H9 (cell line): ENCODE results near the gene GNLY. TPM values are rescaled to one million over a fixed set of nuclear protein-coding genes. Genes with fewer than 3 reads are reported as not detected.

Source experiments
- DNase-seq: peaks from one replicate; pipeline ENCODE4 v3.0.0-alpha.2; 2017
- H2AFZ ChIP-seq: one replicate; pipeline ENCODE4 v1.6.1; 2013; ENCODE audit warnings: mild to moderate bottlenecking, low read length, control low read depth, moderate library complexity
- H2AK5ac ChIP-seq: 2 replicates; pipeline ENCODE4 v1.6.1; 2013; ENCODE audit warnings: low read length, control low read depth, mixed read lengths; ENCODE audit not compliant: insufficient read length
- H2BK120ac ChIP-seq: one replicate; pipeline ENCODE4 v1.6.1; 2013; ENCODE audit warnings: low read depth, mild to moderate bottlenecking, low read length, control low read depth, inconsistent platforms; ENCODE audit not compliant: poor library complexity, severe bottlenecking
- H2BK12ac ChIP-seq: 2 replicates; pipeline ENCODE4 v1.6.1; 2013; ENCODE audit warnings: low read length, control low read depth, mixed read lengths, low read depth; ENCODE audit not compliant: insufficient read length
- H2BK15ac ChIP-seq: 2 replicates; pipeline ENCODE4 v1.6.1; 2013; ENCODE audit warnings: low read depth, low read length, control low read depth
- H2BK20ac ChIP-seq: one replicate; pipeline ENCODE4 v1.6.1; 2013; ENCODE audit warnings: low read depth, mild to moderate bottlenecking, low read length, control low read depth, inconsistent platforms; ENCODE audit not compliant: poor library complexity, severe bottlenecking
- H2BK5ac ChIP-seq: 2 replicates; pipeline ENCODE4 v1.6.1; 2013; ENCODE audit warnings: low read length, control low read depth, mixed read lengths; ENCODE audit not compliant: insufficient read length
- H3K14ac ChIP-seq: 2 replicates; pipeline ENCODE4 v1.6.1; 2013; ENCODE audit warnings: low read length, control low read depth; ENCODE audit not compliant: insufficient read depth
- H3K18ac ChIP-seq: 2 replicates; pipeline ENCODE4 v1.6.1; 2013; ENCODE audit warnings: low read depth, mild to moderate bottlenecking, mixed read lengths, low read length, control low read depth; ENCODE audit not compliant: insufficient read length
- H3K23ac ChIP-seq: 2 replicates; pipeline ENCODE4 v1.6.1; 2013; ENCODE audit warnings: low read length, control low read depth, mixed read lengths, low read depth; ENCODE audit not compliant: insufficient read length
- H3K23me2 ChIP-seq: 2 replicates; pipeline ENCODE4 v1.6.1; 2013; ENCODE audit warnings: low read depth, mild to moderate bottlenecking, mixed read lengths, low read length, control low read depth; ENCODE audit not compliant: insufficient read length, poor library complexity, severe bottlenecking
- H3K27ac ChIP-seq: 2 replicates; pipeline ENCODE4 v1.5.1; 2013; ENCODE audit warnings: low read length, control low read depth, mixed read lengths, low read depth; ENCODE audit not compliant: insufficient read length
- H3K27me3 ChIP-seq: 2 replicates; pipeline ENCODE4 v1.6.1; 2013; ENCODE audit warnings: low read length, control low read depth, inconsistent platforms; ENCODE audit not compliant: insufficient read depth
- H3K4ac ChIP-seq: 2 replicates; pipeline ENCODE4 v1.6.1; 2013; ENCODE audit warnings: low read depth, mild to moderate bottlenecking, control low read depth, inconsistent platforms, low read length, moderate library complexity
- H3K4me1 ChIP-seq: 2 replicates; pipeline ENCODE4 v1.6.1; 2013; ENCODE audit warnings: low read length, control low read depth, inconsistent platforms; ENCODE audit not compliant: insufficient read depth
- H3K4me2 ChIP-seq: 2 replicates; pipeline ENCODE4 v1.6.1; 2013; ENCODE audit warnings: low read length, control low read depth, mixed read lengths; ENCODE audit not compliant: insufficient read length, insufficient read depth
- H3K56ac ChIP-seq: 2 replicates; pipeline ENCODE4 v1.6.1; 2013; ENCODE audit warnings: low read depth, mild to moderate bottlenecking, mixed read lengths, low read length, control low read depth; ENCODE audit not compliant: insufficient read length
- H3K79me1 ChIP-seq: 2 replicates; pipeline ENCODE4 v1.6.1; 2013; ENCODE audit warnings: low read depth, mild to moderate bottlenecking, moderate library complexity, low read length, control low read depth, inconsistent platforms; ENCODE audit not compliant: insufficient read depth, poor library complexity, severe bottlenecking
- H3K79me2 ChIP-seq: 2 replicates; pipeline ENCODE4 v1.6.1; 2013; ENCODE audit warnings: low read length, control low read depth, inconsistent platforms; ENCODE audit not compliant: insufficient read depth
- H3K9ac ChIP-seq: 2 replicates; pipeline ENCODE4 v1.6.1; 2013; ENCODE audit warnings: low read length, control low read depth, mixed read lengths; ENCODE audit not compliant: insufficient read length; ENCODE audit errors: extremely low read depth
- H3K9me3 ChIP-seq: one replicate; pipeline ENCODE4 v1.6.1; 2013; ENCODE audit warnings: low read depth, low read length, inconsistent platforms; ENCODE audit not compliant: control insufficient read depth
- H3T11ph ChIP-seq: one replicate; pipeline ENCODE4 v1.6.1; 2013; ENCODE audit warnings: mild to moderate bottlenecking, low read length, control low read depth, inconsistent platforms
- H4K20me1 ChIP-seq: one replicate; pipeline ENCODE4 v1.6.1; 2013; ENCODE audit not compliant: control insufficient read depth, insufficient read length, insufficient read depth
- H4K5ac ChIP-seq: 2 replicates; pipeline ENCODE4 v1.6.1; 2013; ENCODE audit warnings: low read depth, mild to moderate bottlenecking, mixed read lengths, low read length, control low read depth; ENCODE audit not compliant: insufficient read length
- H4K8ac ChIP-seq: replicated peaks from 2 replicates; pipeline ENCODE4 v1.6.1; 2013; ENCODE audit warnings: low read length, control low read depth, mixed read lengths, low read depth; ENCODE audit not compliant: insufficient read length
- H4K91ac ChIP-seq: 2 replicates; pipeline ENCODE4 v1.6.1; 2013; ENCODE audit warnings: low read depth, mild to moderate bottlenecking, moderate library complexity, mixed read lengths, low read length, control low read depth; ENCODE audit not compliant: insufficient read length
- H3K27ac Mint-ChIP-seq, 3 experiments: 2 replicates in 2 of 3; 3 replicates in 1 of 3; pipeline ENCODE4 v1.8.0; 2020 to 2021; ENCODE audit warnings: mixed read lengths in 3 of 3, mild to moderate bottlenecking in 1 of 3, moderate library complexity in 1 of 3
- H3K27me3 Mint-ChIP-seq: 2 replicates; pipeline ENCODE4 v1.8.0; 2021; ENCODE audit warnings: low read depth, mild to moderate bottlenecking, moderate library complexity, mixed read lengths
- H3K36me3 Mint-ChIP-seq, 3 experiments: 2 replicates in 2 of 3; 3 replicates in 1 of 3; pipeline ENCODE4 v1.8.0; 2020 to 2021; ENCODE audit warnings: low read depth in 3 of 3, mixed read lengths in 3 of 3; ENCODE audit not compliant: insufficient read depth in 1 of 3
- H3K4me1 Mint-ChIP-seq, 2 experiments: 2 replicates each; pipeline ENCODE4 v1.8.0; 2020; ENCODE audit warnings: mixed read lengths in 2 of 2
- H3K4me3 Mint-ChIP-seq, 2 experiments: 2 replicates in 1 of 2; 3 replicates in 1 of 2; pipeline ENCODE4 v1.8.0; 2020 to 2021; ENCODE audit warnings: mild to moderate bottlenecking in 2 of 2, mixed read lengths in 2 of 2, moderate library complexity in 1 of 2
- H3K9me3 Mint-ChIP-seq, 2 experiments: 2 replicates in 1 of 2; 3 replicates in 1 of 2; pipeline ENCODE4 v1.8.0; 2020; ENCODE audit warnings: mild to moderate bottlenecking in 2 of 2, mixed read lengths in 2 of 2, moderate library complexity in 1 of 2
- WGBS: extraction: QIAGEN DNeasy Blood & Tissue Kit; methylation state at CpG from one replicate; pipeline ENCODE4 v1.1.7; 2013; ENCODE audit warnings: missing lambda C conversion rate, low lambda C conversion rate, mixed read lengths; ENCODE audit not compliant: insufficient read length; ENCODE audit errors: extremely low coverage; 5-methylcytosine and 5-hydroxymethylcytosine counted together
- total RNA-seq: library from RNA; stranded (reverse); gene quantifications from 2 replicates; pipeline ENCODE4 v1.2.1, GENCODE V29; 2021
- TF ChIP-seq, protein P1 (sequence below): fragments of 200-600 bp; sonication (generic); conservative IDR thresholded peaks from 3 replicates; pipeline ENCODE4 v1.8.0; 2021; ENCODE audit warnings: antibody characterized with exemption, mild to moderate bottlenecking

GNLY gene
- total RNA-seq, 1 experiment from 2014 or later = not detected

DNA sequence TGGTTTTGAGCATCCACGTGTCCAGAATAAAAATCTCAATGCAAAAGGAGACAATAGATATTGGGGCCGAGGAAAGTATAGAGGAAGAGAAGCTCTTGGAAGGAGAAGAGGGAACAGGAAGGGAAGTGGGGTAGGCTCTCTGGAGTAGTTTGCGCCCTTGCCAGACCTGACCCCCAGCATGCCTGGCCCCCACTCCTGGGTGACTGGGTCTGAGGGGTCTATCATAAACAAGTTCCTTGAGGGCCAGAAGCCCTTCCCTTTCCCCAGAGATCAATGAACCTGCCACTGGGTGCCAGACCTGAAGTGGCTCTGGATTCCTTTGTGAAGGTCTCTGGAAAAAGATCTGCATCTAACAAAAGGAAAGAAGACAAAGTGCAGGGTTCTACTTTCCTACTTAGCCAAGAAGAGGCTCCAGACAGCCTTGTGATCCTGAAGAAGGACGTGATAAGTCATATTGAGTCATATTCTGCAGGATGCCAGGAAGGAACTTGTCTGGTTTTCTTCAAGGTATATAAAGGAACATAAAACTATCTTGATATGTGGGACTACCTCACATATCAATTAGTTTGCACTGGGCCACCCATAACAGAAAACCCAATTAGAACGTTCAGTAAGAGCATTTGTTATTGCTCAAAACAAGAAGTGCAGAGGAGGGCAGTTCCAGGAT is 40.9 kb downstream of the GNLY start:
- no peak for DNase-seq
- no peak overlapping the region for H4K5ac ChIP-seq
- H2AK5ac ChIP-seq = no peak overlapping the region
- H2BK15ac ChIP-seq = no peak overlapping the region
- no peak overlapping the region for H3K27ac ChIP-seq
- H2BK12ac ChIP-seq = no peak overlapping the region
- no peaks in the 10 kb centered on the region for H3K4me1 ChIP-seq
- H2BK120ac ChIP-seq = no peak overlapping the region
- no peaks in the 10 kb centered on the region for H3K79me1 ChIP-seq
- H4K20me1 ChIP-seq = no peaks in the 10 kb centered on the region
- no peak overlapping the region for H3K4me2 ChIP-seq
- no peak overlapping the region for H3K18ac ChIP-seq
- Mint-ChIP-seq H3K27ac (no peak overlapping the region), H3K4me1 (peaks cover 0 to 3% of the 10 kb centered on the region in 2 experiments; a peak in 2 of 4 replicates), H3K9me3 (peaks cover 0 to 3% of the 10 kb centered on the region in 2 experiments; a peak in 2 of 5 replicates), H3K27me3 (peaks cover 26% of the 10 kb centered on the region), H3K36me3 (no peaks in the 10 kb centered on the region), H3K4me3 (no peak overlapping the region)
- H3K9ac ChIP-seq = no peak overlapping the region
- no peak overlapping the region for H2AFZ ChIP-seq
- TF ChIP-seq, protein P1, sequence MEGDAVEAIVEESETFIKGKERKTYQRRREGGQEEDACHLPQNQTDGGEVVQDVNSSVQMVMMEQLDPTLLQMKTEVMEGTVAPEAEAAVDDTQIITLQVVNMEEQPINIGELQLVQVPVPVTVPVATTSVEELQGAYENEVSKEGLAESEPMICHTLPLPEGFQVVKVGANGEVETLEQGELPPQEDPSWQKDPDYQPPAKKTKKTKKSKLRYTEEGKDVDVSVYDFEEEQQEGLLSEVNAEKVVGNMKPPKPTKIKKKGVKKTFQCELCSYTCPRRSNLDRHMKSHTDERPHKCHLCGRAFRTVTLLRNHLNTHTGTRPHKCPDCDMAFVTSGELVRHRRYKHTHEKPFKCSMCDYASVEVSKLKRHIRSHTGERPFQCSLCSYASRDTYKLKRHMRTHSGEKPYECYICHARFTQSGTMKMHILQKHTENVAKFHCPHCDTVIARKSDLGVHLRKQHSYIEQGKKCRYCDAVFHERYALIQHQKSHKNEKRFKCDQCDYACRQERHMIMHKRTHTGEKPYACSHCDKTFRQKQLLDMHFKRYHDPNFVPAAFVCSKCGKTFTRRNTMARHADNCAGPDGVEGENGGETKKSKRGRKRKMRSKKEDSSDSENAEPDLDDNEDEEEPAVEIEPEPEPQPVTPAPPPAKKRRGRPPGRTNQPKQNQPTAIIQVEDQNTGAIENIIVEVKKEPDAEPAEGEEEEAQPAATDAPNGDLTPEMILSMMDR = no peak
- H4K91ac ChIP-seq = no peak overlapping the region
- no CpG with 5 or more reads among the region's 5 CpGs for WGBS
- no peaks in the 10 kb centered on the region for H3K79me2 ChIP-seq
- H3K14ac ChIP-seq = no peak overlapping the region
- H3K23me2 ChIP-seq = no peaks in the 10 kb centered on the region
- H2BK5ac ChIP-seq = no peak overlapping the region
- H2BK20ac ChIP-seq = no peak overlapping the region
- no peak overlapping the region for H3K4ac ChIP-seq
- no peak overlapping the region for H4K8ac ChIP-seq
- no peaks in the 10 kb centered on the region for H3K9me3 ChIP-seq
- H3T11ph ChIP-seq = no peak overlapping the region
- H3K27me3 ChIP-seq = no peaks in the 10 kb centered on the region
- H3K56ac ChIP-seq = no peak overlapping the region
- H3K23ac ChIP-seq = no peak overlapping the region
